CD4-positive, alpha-beta T cell (primary cell): ENCODE measurements around the gene KLHDC4. TPM values are rescaled to one million over a fixed set of nuclear protein-coding genes. Genes with fewer than 3 reads are reported as not detected.

Experiments used
- ATAC-seq: fragments of 200-7000 bp; cut with Tn5 transposase; one replicate; pipeline ENCODE4 v1.10.0; 2022; ENCODE audit warnings: mild to moderate bottlenecking; ENCODE audit not compliant: poor library complexity
- CTCF ChIA-PET: fragments of 350-600 bp; sonication (Branson Sonifier 250); formaldehyde crosslinking; loops from one replicate; lab custom pipeline; 2021; ENCODE audit warnings: antibody characterized with exemption, inconsistent platforms; lab: Charles Lee
- POLR2A ChIA-PET: fragments of 350-600 bp; sonication (Branson Sonifier 250); formaldehyde crosslinking; loops from one replicate; lab custom pipeline; 2021; ENCODE audit warnings: antibody characterized with exemption, inconsistent platforms; lab: Charles Lee
- DNase-seq, 14 experiments: peaks; one replicate each; pipeline ENCODE4 v3.0.0-alpha.2; 2013 to 2020; ENCODE audit warnings: mixed read lengths in 2 of 14
- H3K27ac ChIP-seq, 2 donors: one replicate each; pipeline versions ENCODE4 v1.5.1 to v1.7.0; 2013; ENCODE audit warnings: low read length in 2 of 2, low read depth in 1 of 2, mild to moderate bottlenecking in 1 of 2
- H3K27me3 ChIP-seq, 2 experiments: 1 replicate in 1 of 2; 2 replicates in 1 of 2; pipeline versions ENCODE4 v1.6.1 to v1.7.0; 2013; ENCODE audit warnings: low read length in 2 of 2, control low read depth in 1 of 2, mild to moderate bottlenecking in 1 of 2, moderate library complexity in 1 of 2; ENCODE audit not compliant: insufficient read depth in 2 of 2, control insufficient read depth in 1 of 2
- H3K36me3 ChIP-seq: one replicate; pipeline ENCODE4 v1.6.1; 2013; ENCODE audit warnings: low read length, control low read depth; ENCODE audit not compliant: insufficient read depth
- H3K4me1 ChIP-seq: one replicate; pipeline ENCODE4 v1.6.1; 2013; ENCODE audit warnings: low read length, control low read depth; ENCODE audit not compliant: insufficient read depth
- H3K4me3 ChIP-seq: one replicate; pipeline ENCODE4 v1.5.1; 2013; ENCODE audit warnings: mild to moderate bottlenecking, low read length, moderate library complexity
- H3K9me3 ChIP-seq, 2 experiments: 1 replicate in 1 of 2; 2 replicates in 1 of 2; pipeline versions ENCODE4 v1.6.1 to v1.7.0; 2013; ENCODE audit warnings: low read length in 2 of 2, mild to moderate bottlenecking in 2 of 2, control low read depth in 1 of 2, moderate library complexity in 1 of 2; ENCODE audit not compliant: control insufficient read depth in 1 of 2, insufficient read depth in 1 of 2
- H3K27ac Mint-ChIP-seq: one replicate; pipeline ENCODE4 v1.8.0; 2020; ENCODE audit warnings: mixed read lengths
- H3K27me3 Mint-ChIP-seq: one replicate; pipeline ENCODE4 v1.8.0; 2021; ENCODE audit warnings: mixed read lengths
- H3K36me3 Mint-ChIP-seq: one replicate; pipeline ENCODE4 v1.8.0; 2021; ENCODE audit warnings: low read depth, mixed read lengths
- H3K4me1 Mint-ChIP-seq: one replicate; pipeline ENCODE4 v1.8.0; 2021; ENCODE audit warnings: low read depth, mixed read lengths
- H3K4me3 Mint-ChIP-seq: one replicate; pipeline ENCODE4 v1.8.0; 2020; ENCODE audit warnings: mild to moderate bottlenecking, mixed read lengths
- H3K9me3 Mint-ChIP-seq: one replicate; pipeline ENCODE4 v1.8.0; 2020; ENCODE audit warnings: mixed read lengths
- CTCF ChIP-seq: fragments of 200-600 bp; IDR thresholded peaks from one replicate; pipeline ENCODE4 v1.8.0; 2022; ENCODE audit warnings: antibody characterized with exemption, mild to moderate bottlenecking
- intact Hi-C, 2 experiments: fragments of 100-400 bp; cut with DNase I in 1 of 2; cut with micrococcal nuclease in 1 of 2; formaldehyde crosslinking; loops; one replicate each; pipeline versions ENCODE4 v1.15.1 to v1.9.0; 2023 to 2025; cut with DNase I, micrococcal nuclease
- total RNA-seq, 174 experiments: library from RNA in 2 of 174; stranded (reverse) in 2 of 174; gene quantifications; one replicate each; pipeline ENCODE4 v1.2.3 and lab custom pipeline; 2021 to 2026

The KLHDC4 gene
- total RNA-seq, 2 experiments from 2014 or later: 41.4 to 43.0 TPM

GRCh38 chr16:87667946-87668345 is 97.8 kb downstream of the KLHDC4 start:
- Histone ChIP-seq H3K27me3 (peaks cover 0 to 4% of the 10 kb centered on the region in 2 experiments), H3K36me3 (no peaks in the 10 kb centered on the region), H3K27ac (no peak overlapping the region), H3K4me3 (no peak overlapping the region), H3K4me1 (no peaks in the 10 kb centered on the region), H3K9me3 (no peaks in the 10 kb centered on the region)
- Mint-ChIP-seq H3K4me1 (no peaks in the 10 kb centered on the region), H3K9me3 (no peaks in the 10 kb centered on the region), H3K36me3 (no peaks in the 10 kb centered on the region), H3K27me3 (peaks cover 8% of the 10 kb centered on the region), H3K27ac (no peak overlapping the region), H3K4me3 (no peak overlapping the region)
- no peak for DNase-seq
- CTCF ChIA-PET: no interaction called here
- ATAC-seq: no peak
- no peak for TF ChIP-seq CTCF
- intact Hi-C loops: no loop called here
- POLR2A ChIA-PET: no interaction called here

GRCh38 chr16:87667443-87667842 is 98.3 kb downstream of the KLHDC4 start:
- ATAC-seq (no peak), DNase-seq (no peak)
- Histone ChIP-seq H3K36me3 (no peaks in the 10 kb centered on the region), H3K9me3 (no peaks in the 10 kb centered on the region), H3K4me1 (no peaks in the 10 kb centered on the region), H3K27ac (no peak overlapping the region), H3K4me3 (no peak overlapping the region), H3K27me3 (peaks cover 0 to 4% of the 10 kb centered on the region in 2 experiments)
- intact Hi-C loops: no loop called here
- H3K27me3 Mint-ChIP-seq: peaks cover 8% of the 10 kb centered on the region
- H3K4me1 Mint-ChIP-seq: no peaks in the 10 kb centered on the region
- CTCF ChIA-PET: no interaction called here
- no peak for TF ChIP-seq CTCF
- no peaks in the 10 kb centered on the region for H3K9me3 Mint-ChIP-seq
- H3K36me3 Mint-ChIP-seq: no peaks in the 10 kb centered on the region
- POLR2A ChIA-PET: no interaction called here
- H3K4me3 Mint-ChIP-seq: no peak overlapping the region
- no peak overlapping the region for H3K27ac Mint-ChIP-seq

GRCh38 chr16:87666919-87667318 is 98.9 kb downstream of the KLHDC4 start:
- Histone ChIP-seq H3K27me3 (peaks cover 0 to 4% of the 10 kb centered on the region in 2 experiments), H3K9me3 (peaks cover 0 to 2% of the 10 kb centered on the region in 2 experiments), H3K36me3 (no peaks in the 10 kb centered on the region), H3K27ac (no peak overlapping the region), H3K4me3 (no peak overlapping the region), H3K4me1 (no peaks in the 10 kb centered on the region)
- no peaks in the 10 kb centered on the region for H3K36me3 Mint-ChIP-seq
- H3K4me3 Mint-ChIP-seq: no peak overlapping the region
- DNase-seq (no peak), ATAC-seq (no peak)
- TF ChIP-seq CTCF: no peak
- intact Hi-C loops: no loop called here
- ChIA-PET POLR2A (no interaction called here), CTCF (no interaction called here)
- no peaks in the 10 kb centered on the region for H3K4me1 Mint-ChIP-seq
- H3K27ac Mint-ChIP-seq: no peak overlapping the region
- no peaks in the 10 kb centered on the region for H3K9me3 Mint-ChIP-seq
- H3K27me3 Mint-ChIP-seq: peaks cover 10% of the 10 kb centered on the region
